ENCODE measurements around the gene NSFL1C.

NSFL1C gene

GRCh38 chr20:1424336-1424735 is 42.3 kb downstream of the NSFL1C start:
- no peak for DNase-seq (ENCODE audit: extremely low read depth, low read depth)
- TF ChIP-seq, protein P1, sequence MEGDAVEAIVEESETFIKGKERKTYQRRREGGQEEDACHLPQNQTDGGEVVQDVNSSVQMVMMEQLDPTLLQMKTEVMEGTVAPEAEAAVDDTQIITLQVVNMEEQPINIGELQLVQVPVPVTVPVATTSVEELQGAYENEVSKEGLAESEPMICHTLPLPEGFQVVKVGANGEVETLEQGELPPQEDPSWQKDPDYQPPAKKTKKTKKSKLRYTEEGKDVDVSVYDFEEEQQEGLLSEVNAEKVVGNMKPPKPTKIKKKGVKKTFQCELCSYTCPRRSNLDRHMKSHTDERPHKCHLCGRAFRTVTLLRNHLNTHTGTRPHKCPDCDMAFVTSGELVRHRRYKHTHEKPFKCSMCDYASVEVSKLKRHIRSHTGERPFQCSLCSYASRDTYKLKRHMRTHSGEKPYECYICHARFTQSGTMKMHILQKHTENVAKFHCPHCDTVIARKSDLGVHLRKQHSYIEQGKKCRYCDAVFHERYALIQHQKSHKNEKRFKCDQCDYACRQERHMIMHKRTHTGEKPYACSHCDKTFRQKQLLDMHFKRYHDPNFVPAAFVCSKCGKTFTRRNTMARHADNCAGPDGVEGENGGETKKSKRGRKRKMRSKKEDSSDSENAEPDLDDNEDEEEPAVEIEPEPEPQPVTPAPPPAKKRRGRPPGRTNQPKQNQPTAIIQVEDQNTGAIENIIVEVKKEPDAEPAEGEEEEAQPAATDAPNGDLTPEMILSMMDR (IDR thresholded peaks at IDR 0.05; ENCODE audit: low read depth, low read length) = no peak

GRCh38 chr20:1423625-1424106 is 43.0 kb downstream of the NSFL1C start:
- DNase-seq (ENCODE audit: extremely low read depth, low read depth) = no peak
- TF ChIP-seq, protein P1 (IDR thresholded peaks at IDR 0.05; ENCODE audit: low read depth, low read length) = no peak; the same call in none of the 2 replicates

DNA sequence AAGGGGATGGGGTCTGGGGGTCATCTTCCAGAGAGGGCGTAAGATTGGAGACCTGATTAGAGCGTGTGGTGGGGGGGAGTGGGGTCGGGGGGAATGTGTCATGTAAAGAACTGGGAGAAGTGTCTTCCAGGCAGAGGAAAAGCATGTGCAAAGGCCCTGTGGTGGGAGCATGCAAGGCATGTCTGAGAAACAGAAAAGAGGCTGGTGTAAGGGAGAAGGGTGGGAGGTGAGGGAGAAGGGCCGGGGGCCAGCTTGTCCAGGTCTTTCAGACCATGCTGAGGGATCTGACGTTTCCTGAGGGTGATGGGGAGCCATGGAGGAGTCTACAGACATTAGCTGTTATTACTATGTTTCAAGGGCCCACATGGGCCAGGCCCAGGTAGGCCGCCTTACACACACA is 43.4 kb downstream of the NSFL1C start:
- TF ChIP-seq, protein P1 (IDR thresholded peaks at IDR 0.05; ENCODE audit: low read depth, low read length) = no peak
- no peak for DNase-seq (ENCODE audit: extremely low read depth, low read depth)

DNA sequence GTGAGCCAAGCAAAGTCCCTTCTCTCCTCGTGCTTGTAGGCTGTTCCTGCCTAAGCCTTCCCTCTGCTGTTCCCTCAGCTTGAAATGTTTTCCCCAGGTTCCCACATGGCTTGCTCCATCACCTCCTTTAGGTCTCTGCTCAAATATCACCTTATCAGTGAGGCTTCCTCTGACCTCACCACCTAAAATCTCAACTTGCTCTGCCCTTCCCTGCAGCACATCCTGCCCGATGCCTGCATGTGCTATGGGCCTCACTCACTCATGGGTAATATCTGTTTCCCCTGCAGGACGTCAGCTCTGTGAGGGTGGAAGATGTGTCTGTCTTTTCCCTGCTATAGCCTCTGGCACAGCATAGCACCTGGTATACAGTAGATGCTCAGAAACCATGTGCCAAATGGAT is 43.9 kb downstream of the NSFL1C start:
- TF ChIP-seq, protein P1 (IDR thresholded peaks at IDR 0.05; ENCODE audit: low read depth, low read length) = no peak
- no peak for DNase-seq (ENCODE audit: extremely low read depth, low read depth)

DNA sequence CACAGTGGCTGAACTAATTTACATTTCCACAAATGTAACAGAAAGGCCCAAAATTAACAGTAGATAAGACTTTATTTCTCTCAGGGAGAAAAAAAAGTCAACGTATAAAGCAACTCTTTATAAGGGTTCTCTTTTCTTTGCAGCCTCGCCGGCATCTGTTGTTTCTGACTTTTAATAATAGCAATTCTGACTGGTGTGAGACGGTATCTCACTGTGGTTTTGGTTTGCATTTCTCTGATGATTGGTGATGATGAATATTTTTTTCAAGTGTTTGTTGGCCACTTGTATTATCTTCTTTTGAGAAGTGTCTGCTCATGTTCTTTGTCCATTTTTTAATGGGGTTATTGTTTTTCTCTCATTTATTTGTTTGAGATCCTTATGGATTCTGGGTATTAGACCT is 46.6 kb downstream of the NSFL1C start:
- TF ChIP-seq, protein P1 (IDR thresholded peaks at IDR 0.05; ENCODE audit: low read depth, low read length) = no peak
- no peak for DNase-seq (ENCODE audit: extremely low read depth, low read depth)

DNA sequence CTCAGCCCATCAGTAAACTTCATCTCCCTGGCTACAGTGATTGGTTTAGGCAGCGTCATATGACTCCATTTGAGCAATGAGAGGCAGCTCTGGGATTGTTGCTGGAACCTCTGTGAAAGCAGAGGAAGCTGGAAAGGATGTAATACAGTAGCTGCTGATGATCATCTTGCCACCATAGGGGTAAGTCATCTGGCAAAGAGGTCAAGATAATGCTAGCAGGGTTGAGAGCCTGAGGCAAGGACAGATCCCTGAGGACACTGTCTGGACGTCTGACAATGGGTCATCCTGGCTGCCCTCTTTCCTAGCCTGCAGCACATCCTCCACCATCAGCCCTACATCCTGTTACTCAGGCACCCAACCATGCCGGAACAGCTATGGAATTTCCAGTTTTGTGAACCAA is 48.3 kb downstream of the NSFL1C start:
- no peak for DNase-seq (ENCODE audit: extremely low read depth, low read depth)
- TF ChIP-seq, protein P1 (IDR thresholded peaks at IDR 0.05; ENCODE audit: low read depth, low read length) = no peak

DNA sequence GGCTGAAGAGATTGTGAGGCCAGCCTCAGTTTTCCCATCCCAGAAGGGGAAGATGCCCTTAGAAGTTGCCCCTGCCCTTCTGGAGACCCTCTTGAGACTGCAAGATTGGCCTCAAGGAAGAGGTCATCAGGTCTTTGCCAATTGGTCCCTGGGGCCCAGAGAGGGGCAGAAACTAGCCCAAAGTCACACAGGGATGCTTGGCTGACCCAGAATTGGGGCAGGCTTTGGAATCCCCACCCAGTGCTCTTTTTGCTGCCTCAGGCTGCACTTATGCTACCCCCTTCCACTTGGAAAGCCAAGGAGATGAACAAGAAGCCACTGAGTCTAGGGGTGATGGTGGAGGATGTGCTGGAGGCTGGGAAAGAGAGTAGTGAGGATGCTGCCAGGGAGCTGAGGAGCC is 48.9 kb downstream of the NSFL1C start:
- TF ChIP-seq, protein P1 (IDR thresholded peaks at IDR 0.05; ENCODE audit: low read depth, low read length) = no peak

More for the DNA sequence above, 48.9 kb downstream of the NSFL1C start:
- DNase-seq (ENCODE audit: extremely low read depth, low read depth) = no peak
